HK-2 (cell line): ENCODE data around the gene CDC14A.
"Not testable (repeated sequence)": the region's sequence is repeated elsewhere in the genome, so short reads cannot be mapped to it uniquely, and the experiment has no call there.

ENCODE experiments used
- DNase-seq: peaks from one replicate; pipeline ENCODE4 v3.0.0-alpha.2; 2018; ENCODE audit not compliant: unreplicated experiment

Gene CDC14A, protein sequence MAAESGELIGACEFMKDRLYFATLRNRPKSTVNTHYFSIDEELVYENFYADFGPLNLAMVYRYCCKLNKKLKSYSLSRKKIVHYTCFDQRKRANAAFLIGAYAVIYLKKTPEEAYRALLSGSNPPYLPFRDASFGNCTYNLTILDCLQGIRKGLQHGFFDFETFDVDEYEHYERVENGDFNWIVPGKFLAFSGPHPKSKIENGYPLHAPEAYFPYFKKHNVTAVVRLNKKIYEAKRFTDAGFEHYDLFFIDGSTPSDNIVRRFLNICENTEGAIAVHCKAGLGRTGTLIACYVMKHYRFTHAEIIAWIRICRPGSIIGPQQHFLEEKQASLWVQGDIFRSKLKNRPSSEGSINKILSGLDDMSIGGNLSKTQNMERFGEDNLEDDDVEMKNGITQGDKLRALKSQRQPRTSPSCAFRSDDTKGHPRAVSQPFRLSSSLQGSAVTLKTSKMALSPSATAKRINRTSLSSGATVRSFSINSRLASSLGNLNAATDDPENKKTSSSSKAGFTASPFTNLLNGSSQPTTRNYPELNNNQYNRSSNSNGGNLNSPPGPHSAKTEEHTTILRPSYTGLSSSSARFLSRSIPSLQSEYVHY

DNA sequence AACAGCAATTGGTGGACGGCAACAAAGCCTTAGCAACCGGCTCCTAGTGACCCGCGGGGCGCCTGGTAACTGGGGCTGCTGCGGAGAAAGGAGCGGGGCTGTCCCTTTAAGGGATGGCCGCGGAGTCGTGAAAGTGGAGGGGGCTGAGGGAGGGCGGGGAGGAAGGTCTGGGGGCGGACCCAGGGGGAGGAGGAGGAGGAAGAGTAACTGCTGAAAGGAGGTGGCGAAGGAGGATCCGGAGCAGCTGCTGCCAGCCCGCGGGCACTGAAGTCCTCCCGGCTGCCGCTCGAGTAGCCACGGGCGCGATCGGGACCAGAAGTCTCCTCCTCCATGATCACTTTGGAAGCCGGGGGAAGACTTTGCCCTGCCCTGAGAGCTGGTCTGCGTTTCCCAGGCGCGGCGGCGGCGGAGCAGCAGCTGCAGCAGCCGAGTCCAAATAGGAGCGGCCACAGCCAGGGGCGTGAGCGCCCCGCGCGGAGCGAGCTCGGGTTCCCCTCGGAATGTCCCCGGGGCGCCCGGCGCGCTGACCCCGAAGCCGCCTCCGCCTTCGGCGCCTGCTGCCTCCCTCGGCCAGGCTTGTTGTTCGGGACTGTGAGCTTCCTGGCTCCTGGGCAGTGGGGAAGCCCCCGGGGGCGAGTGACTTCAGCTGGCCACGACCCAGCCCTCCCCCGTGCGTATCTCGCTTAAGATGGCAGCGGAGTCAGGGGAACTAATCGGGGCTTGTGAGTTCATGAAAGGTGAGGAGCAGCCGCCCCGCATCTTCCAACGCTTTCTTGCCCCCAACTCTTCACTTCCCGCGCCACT is at the start of gene CDC14A:
Gene CDC14A, plus strand, starts transcription at position 240 of the 804 bp plus-strand sequence. Its CDS starts 449 bp downstream, at position 689.
- DNase-seq, result peak; percentile 96

DNA sequence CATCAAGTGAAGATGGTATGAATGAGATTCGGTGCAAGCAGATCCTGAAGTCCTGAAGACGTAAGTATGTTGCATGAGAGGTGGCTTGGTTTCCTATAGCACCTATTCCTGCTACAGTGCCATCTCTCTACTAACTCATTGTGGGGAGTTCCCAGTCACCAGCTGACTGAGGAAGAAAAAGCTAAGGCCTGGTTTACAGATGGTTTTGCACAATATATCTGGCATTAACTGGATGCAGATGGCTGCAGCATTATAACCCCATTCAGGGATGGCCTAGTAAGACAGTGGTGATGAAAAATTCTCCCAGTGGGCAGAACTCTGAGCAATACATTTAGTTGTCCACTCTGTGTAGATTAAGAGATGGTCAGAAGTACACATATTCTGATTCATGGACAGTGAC is 49.6 kb upstream of the CDC14A start:
- DNase-seq, result no peak

DNA sequence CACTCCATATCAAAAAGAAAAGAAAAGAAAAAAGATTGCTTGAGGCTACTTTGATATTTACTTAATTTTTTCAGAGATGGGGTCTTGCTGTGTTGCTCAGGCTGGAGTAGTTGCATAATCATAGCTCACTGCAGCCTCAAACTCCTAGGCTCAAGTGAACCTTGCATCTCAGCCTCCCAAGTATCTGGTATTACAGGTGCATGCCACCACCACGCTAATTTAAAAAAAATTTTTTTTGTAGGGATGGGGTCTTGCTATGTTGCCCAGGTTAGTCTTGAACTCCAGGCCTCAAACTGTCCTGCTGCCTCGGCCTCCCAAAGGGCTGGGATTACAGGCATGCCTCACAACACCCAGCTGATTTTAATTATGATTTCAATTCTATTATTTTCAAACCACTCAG is 48.1 kb upstream of the CDC14A start:
- no peak for DNase-seq

DNA sequence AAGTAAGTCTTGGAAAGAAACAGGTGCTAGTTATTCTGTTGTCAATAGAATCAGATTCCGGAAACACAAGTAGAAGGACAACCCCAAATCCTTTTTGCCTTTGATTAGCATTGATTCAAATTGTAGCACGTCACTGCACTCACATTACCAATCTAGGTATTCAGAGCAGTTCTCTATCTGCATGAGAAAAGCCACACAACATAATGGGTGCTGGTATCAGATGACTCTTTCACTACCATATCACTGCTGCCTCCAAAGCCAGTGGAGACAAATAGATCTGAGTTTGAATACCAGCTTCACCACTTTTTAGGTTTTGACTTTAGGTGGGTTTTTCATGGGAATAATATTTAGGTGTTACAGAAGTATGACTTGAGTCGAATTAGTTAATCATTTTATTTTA is 47.4 kb upstream of the CDC14A start:
- DNase-seq, result no peak

DNA sequence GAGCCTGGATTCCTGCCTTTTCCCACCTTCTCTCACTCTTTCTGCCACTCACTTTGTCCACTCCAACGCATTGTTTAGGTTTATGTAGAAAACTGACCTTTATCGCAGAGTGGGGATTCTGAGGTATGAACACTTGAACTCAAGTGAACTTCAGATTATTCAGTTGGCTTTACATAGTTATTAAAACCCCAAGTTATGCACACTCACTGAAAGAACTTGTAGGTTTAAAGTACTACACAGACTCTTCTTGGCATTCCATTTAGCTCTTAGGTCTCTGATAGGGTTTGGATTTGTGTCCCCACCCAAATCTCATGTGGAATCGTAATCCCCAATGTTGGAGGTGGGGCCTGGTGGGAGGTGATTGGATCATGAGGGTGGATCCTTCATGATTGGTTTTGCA is 46.4 kb upstream of the CDC14A start:
- no peak for DNase-seq

DNA sequence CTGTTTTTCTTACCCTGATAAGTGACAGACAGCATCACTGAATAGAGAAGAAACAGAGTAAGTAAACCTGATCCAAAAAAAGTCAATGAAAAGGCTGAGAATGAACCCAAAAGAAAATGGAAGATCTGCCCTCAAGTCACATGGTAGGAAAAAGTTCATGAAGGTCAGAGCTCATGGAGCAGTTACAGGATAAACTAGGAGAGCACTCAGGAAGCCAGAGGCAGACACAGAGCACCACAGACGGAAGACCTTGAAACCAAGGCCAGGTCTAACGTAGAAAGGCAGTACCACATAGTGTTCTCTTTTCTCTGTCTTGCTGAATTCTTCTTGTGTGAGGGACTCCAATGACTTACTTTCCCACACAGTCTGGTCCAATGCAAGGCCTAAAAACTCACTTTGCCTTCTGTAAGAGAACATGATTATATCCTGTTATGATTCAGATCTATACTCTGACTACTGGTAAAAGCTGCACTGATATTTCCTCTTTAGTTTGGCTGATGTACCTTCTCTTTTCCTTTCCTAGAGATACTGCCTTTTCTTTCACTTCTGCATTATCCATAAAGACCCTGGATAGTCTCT is 45.5 kb upstream of the CDC14A start:
- no peak for DNase-seq

DNA sequence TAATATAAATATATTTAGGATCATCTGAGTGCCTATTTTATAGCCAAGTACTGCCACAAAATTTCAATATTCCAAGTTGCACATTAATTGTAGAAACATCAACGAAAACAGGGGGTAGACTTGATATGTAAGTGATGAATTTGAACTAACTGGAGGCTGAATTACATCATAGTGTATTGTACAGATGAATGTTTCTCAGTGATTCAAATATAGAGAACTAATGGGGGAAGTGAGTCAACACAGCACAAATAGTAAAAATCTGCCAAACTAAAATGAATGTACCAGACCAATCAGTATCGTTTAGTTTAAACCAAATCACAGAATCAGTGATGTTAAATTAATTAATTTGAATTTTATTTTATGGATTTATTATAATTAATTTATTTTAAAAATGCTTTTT is 43.5 kb upstream of the CDC14A start:
- DNase-seq, result no peak

DNA sequence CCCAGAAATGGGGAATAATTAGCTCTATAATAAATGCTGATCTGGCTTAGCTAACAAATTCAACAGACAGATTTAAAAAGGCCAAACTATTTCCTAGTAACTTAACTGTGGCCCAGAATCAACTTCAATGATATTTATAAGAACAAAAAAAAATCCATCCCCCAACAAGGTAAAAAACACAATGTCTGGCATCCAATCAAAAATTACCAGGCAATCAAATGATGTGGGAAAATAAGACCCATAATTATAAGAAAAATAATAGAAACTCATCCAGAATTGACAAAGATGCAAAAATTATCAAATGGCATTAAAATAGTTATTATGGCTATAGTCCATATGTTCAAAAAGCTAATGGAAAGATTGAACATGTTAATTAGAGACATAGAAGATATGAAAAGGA is 42.4 kb upstream of the CDC14A start:
- no peak for DNase-seq

DNA sequence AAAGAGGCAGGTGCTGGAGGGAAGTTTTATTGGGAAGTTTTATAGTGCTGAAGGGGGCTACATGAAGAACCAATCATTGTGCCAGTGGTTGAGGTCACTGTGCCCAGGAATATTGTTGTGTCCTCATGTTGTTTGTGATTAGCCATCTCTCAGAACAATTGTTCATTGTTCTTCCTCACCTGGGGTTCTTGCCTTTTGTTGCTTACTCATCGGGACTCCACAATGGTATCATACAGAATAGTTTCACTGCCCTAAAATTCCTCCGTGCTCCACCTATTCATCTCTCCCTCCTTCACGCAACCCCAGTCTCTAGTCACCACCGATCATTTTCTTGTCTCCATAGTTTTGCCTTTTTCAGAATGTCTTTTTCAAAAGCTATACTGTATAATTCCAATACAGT is 38.9 kb upstream of the CDC14A start:
- DNase-seq, result no peak

DNA sequence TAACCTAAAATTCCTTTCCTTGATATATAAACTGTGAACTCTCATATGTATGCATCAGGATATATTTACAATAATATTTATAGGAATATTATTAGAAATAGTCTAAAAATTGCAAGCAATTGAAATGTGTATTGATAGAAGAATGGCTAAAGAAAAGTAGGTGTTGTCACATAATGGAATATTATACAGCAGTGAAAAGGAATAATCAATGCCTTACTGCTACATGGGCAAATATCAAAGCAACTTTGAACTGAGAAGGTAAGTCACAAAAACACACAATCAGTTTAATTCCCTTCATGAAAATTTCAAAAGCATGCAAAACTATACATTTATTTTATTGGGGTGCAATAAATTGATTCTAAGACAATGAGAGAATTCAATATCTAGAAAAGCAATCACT is 35.7 kb upstream of the CDC14A start:
- no peak for DNase-seq

DNA sequence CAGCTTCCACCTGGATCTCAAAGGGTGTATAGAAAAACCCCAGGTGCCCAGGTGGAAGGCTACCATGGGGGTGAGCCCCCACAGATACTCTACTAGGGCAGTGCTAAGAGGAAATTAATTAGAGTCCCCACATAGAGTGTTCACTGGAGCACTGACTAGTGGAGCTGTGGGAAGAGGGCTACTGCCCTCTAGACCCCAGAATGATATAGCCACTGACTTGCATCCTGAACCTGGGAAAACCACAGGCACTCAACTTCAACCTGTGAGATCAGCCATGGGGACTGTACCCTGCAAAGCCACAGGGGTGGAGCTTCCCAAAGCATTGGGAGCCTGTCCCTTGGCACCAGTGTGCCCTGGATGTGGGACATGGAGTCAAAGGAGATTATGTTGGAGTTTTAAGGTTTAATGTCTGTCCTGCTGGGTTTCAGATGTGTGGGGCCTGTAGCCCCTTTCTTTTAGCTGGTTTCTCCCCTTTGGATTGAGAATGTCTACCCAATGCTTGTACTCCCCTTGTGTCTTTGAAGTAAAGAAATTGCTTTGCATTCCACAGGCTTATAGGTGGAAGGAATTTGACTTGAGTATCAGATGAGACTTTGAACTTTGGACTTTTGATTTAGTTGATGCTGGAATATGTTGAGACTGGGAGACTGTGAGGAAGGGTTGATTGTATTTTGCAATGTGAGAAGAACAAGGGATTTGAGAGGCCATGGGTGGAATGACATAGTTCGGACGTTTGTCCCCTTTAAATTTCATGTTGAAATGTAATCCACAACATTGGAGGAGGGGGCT is 31.8 kb upstream of the CDC14A start:
- no peak for DNase-seq

DNA sequence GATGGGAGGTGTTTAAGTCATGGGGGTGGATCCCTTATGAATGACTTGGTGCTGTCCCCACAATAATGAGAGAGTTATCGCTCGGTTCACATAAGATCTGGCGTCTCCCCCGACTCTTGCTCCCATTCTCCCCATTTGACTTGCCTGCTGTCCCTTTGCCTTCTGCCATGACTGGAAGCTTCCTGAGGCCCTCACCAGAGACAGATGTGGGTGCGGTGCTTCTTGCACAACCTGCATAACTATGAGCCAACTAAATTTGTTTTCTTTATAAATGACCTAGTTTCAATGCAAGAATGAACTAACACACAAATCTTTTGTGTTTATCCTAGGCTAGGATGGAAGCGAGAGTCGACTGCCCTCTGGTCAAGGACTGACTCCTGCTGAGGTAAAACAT is 31.2 kb upstream of the CDC14A start:
- no peak for DNase-seq

DNA sequence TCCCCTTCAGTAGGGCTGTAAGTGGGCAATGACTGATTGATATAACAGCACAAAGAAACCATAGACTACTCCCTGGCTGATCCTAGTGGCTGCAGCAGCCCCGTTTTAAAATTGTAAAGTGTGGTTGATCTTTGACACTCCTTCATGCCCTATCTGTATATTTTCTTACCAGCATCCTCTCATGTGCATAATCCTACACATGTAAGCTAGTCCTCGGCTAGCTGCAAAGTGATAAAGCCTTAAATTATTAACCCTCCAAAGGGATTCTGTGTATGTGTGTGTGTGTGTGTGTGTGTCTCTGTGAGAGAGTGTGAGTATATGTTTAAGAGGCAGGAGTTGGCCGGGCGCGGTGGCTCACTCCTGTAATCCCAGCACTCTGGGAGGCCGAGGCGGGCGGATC is 30.8 kb upstream of the CDC14A start:
- DNase-seq, result no peak

DNA sequence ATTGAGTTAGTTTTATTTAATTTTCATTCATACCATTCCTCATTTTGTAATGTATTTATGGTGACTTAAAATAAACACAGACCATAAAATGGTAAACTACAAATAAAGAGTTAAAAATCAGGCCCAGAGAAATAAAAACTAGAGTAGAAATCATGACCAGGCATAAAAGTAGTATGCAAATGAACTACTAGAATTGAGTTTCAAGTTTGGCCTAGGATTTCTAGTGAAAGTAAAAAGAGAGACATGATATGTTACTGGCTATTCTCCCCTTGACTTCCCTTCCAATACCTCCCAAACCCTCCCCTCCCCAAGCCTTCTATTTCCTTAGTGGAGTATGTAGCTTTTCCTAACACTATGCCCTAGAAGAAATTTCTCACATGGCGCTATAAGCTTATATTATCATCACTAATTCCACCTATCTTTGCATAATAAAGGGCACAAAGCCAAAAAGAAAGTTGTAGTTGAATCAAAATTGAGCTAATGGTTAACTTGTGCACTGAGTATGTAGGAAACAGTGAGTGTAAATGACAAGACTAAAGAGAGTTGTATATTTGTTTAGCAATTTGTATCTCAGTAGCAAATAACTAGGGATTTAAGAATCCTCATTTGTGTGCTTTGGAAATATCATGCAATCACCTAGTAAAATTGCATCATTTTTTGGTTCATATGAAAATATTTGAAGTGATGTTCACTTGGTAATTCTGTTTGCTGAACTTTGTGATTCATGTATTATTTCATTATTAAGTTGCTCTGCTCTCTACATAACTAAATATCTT is 29.7 kb upstream of the CDC14A start:
- no peak for DNase-seq

DNA sequence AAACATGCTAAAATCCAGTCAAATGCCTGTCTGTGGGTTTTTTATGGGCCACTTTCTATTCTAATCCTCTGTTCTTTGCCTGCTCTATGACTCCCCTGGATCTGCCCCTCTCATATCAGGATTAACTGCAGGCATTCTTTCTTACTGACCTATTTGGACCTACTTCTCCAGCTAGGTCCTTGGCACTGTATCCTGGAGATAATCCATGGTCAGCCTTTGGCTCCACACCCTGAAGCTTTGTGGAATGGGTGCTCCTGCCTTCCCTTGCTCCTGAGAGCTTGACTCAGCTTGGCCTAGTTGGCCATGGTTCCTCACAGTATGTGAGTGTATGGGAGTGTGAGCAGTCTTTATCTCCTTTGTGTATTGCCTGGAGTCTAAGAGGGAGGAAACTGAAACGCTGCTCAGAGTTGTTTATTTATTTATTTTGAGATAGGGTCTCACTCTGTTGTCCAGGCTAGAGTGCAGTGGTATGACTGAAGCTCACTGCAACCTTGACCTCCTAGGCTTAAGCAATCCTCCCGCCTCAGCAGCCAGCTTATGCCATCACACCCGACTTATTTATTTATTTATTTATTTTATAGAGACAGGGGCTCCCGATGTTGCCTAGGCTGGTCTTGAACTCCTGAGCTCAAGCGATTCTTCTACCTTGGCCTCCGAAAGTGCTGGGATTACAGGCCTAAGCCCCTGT is 28.7 kb upstream of the CDC14A start:
- no peak for DNase-seq

DNA sequence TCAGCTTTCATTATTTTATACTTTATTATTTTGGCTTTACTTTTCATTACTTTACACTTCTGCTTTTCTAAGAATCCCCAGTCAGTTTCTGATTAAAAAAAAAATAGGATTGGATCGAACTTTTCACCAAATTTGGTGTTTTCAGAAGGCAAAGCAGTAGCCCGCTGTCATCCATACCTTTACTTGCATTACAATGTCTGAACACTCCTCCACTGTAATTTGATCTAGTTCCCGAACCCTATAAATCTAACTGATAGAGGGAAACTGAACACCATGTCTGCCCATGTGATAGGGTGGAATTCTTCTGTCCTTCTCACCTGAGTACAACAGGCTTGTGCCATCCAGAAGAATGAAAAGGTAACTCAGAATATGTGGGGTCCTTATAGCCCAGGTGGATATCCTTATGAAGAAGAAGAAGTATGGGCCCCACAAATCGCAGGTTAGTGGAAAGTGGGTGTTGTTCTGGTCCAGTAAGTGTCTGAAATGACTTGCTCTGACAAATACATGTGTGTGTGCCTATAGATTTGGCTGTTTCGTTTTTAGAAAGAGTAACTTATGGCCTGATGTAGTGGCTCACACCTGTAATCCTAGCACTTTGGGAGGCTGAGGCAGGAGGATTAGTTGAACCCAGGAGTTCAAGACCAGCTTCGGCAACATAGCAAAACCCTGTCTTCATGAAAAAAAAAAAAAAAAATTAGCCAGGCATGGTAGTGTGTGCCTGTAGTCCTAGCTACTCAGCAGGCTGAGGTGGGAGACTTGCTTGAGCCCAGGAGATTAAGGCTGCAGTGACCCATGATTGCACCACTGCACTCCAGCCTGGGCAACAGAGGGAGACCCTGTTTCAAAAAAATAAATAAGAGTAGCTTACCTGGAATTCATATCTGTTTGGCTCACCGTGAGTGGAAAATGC is 26.6 kb upstream of the CDC14A start:
- no peak for DNase-seq

DNA sequence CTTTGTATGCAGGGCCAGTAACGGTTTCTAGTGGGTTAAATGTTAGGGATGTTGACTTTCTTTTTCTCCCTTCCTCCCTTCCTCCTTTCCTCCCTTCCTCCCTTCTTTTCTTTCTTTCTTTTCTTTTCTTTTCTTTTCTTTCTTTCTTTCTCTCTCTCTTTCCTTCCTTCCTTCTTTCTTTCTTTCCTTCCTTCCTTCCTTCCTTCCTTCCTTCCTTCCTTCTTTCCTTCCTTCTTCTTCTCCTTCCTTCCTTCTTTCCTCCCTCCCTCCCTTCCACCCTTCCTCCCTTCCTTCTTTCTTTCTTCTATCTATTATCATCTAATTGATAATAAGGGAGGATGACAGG is 26.0 kb upstream of the CDC14A start:
- not testable (repeated sequence) for DNase-seq

DNA sequence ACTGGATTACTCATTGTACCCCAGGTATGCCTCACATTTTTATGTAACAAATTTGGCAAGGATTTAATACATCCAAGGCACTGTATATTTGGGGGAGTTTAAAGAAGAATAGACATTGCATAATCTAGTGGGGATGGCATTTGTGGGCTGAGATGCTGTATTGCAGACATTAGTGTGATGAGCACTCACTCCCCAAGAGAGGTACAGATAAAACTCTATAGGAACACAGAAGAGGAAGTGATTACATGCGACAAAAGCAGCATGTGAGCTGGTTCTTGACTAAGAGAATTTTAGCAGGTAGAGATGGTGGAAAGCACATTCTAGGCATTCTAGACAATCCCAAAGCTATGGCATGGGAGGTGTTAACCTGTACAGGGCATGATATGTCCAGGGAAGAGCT is 24.2 kb upstream of the CDC14A start:
- no peak for DNase-seq

DNA sequence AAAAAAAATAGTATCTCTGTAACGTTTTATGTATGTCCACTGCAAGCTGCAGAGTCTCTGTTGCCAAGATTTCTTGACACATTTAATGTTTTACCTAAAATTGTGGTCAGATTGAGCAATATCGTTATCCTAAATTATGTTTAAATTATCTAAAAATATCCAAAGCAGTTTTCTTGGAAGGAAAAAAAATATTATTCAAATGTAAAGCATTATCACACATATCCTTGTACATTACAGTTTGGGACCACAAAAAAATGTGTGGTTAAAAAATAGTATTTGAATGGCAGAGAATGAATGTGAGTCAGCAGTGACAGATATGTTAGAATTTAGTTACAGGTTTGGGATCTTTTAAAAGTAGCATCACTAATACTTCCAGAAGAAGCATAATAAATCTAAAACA is 21.2 kb upstream of the CDC14A start:
- DNase-seq, result not testable (repeated sequence)
